ENCODE results near the gene GSTK1. TPM values are rescaled to one million over a fixed set of nuclear protein-coding genes. Genes with fewer than 3 reads are reported as not detected.

GSTK1 gene
- total and polyA plus RNA-seq, 2 of the 8 experiments (the other 6 are each of a cell fraction or from before 2014, with no cell fraction given) = 25.5 to 32.5 TPM

- TF ChIP-seq ATF3 (IDR thresholded peaks at IDR 0.05; ENCODE audit: insufficient read depth, low read depth, low read length) = no peak
- TF ChIP-seq TBP (IDR thresholded peaks at IDR 0.05; ENCODE audit: low read depth, low read length) = no peak
- TF ChIP-seq CHD2 (IDR thresholded peaks at IDR 0.05; ENCODE audit: low read length) = no peak
- no peak for TF ChIP-seq GTF2F1 (IDR thresholded peaks at IDR 0.05; ENCODE audit: borderline replicate concordance, low read depth, low read length)
- TF ChIP-seq CEBPB (IDR thresholded peaks at IDR 0.05; ENCODE audit: low read depth, low read length) = no peak
- TF ChIP-seq BACH1 (IDR thresholded peaks at IDR 0.05; ENCODE audit: low read length) = no peak
- TF ChIP-seq ASH2L (IDR thresholded peaks at IDR 0.05; ENCODE audit: low read length) = no peak
- no peak for TF ChIP-seq KDM1A (IDR thresholded peaks at IDR 0.05; ENCODE audit: borderline replicate concordance, low read length)
- TF ChIP-seq SP4 (IDR thresholded peaks at IDR 0.05; ENCODE audit: low read length) = no peak
Measured at GRCh38 chr7:143318661-143319060, 55.4 kb downstream of the GSTK1 start (continued).

Small RNA genes lying within 50 kb of the gene (small RNA-seq; reads per million reads assigned to genes)
- gene AC073342.3 (ENCODE audit: insufficient read depth) (not detected), gene RN7SL481P (ENCODE audit: insufficient read depth) (not detected), gene RN7SL535P (ENCODE audit: insufficient read depth) (not detected)

Other genes with a start within 250 kb of the GSTK1 start
- not detected in 2 replicates for gene OR9A2, start 236.3 kb upstream of the GSTK1 start, total RNA-seq (2021; fragmentation: NEBNext Ultra II Directional; extraction: Animal tissue kit (Norgen Biotek cat#: 25700))
- gene OR9A2, start 236.3 kb upstream of the GSTK1 start, polyA plus RNA-seq (2011; rRNA removed) = not detected in 2 replicates
- gene OR6V1, start 211.1 kb upstream of the GSTK1 start, total RNA-seq (2021; fragmentation: NEBNext Ultra II Directional; extraction: Animal tissue kit (Norgen Biotek cat#: 25700)) = not detected in 2 replicates
- not detected in 2 replicates for gene OR6V1, start 211.1 kb upstream of the GSTK1 start, polyA plus RNA-seq (2011; rRNA removed)
- not detected in 2 replicates for gene PIP, start 131.4 kb upstream of the GSTK1 start, total RNA-seq (2021; fragmentation: NEBNext Ultra II Directional; extraction: Animal tissue kit (Norgen Biotek cat#: 25700))
- gene PIP, start 131.4 kb upstream of the GSTK1 start, polyA plus RNA-seq (2011; rRNA removed) = not detected in 2 replicates
- gene TAS2R39, start 80.0 kb upstream of the GSTK1 start, total RNA-seq (2021; fragmentation: NEBNext Ultra II Directional; extraction: Animal tissue kit (Norgen Biotek cat#: 25700)) = not detected in 2 replicates
- not detected in 2 replicates for gene TAS2R39, start 80.0 kb upstream of the GSTK1 start, polyA plus RNA-seq (2011; rRNA removed)
- not detected in 2 replicates for gene TAS2R40, start 41.4 kb upstream of the GSTK1 start, total RNA-seq (2021; fragmentation: NEBNext Ultra II Directional; extraction: Animal tissue kit (Norgen Biotek cat#: 25700))
- gene TAS2R40, start 41.4 kb upstream of the GSTK1 start, polyA plus RNA-seq (2011; rRNA removed) = not detected in 2 replicates
- gene TMEM139, start 21.5 kb downstream of the GSTK1 start, total RNA-seq (2021; fragmentation: NEBNext Ultra II Directional; extraction: Animal tissue kit (Norgen Biotek cat#: 25700)) = 3.2 and 4.4 TPM in 2 replicates
- 6.7 and 7.6 TPM in 2 replicates for gene TMEM139, start 21.5 kb downstream of the GSTK1 start, polyA plus RNA-seq (2011; rRNA removed)
- 32.8 and 35.3 TPM in 2 replicates for gene CASP2, start 24.9 kb downstream of the GSTK1 start, total RNA-seq (2021; fragmentation: NEBNext Ultra II Directional; extraction: Animal tissue kit (Norgen Biotek cat#: 25700))
- gene CASP2, start 24.9 kb downstream of the GSTK1 start, polyA plus RNA-seq (2011; rRNA removed) = 18.3 and 23.7 TPM in 2 replicates
- gene CLCN1, start 52.7 kb downstream of the GSTK1 start, total RNA-seq (2021; fragmentation: NEBNext Ultra II Directional; extraction: Animal tissue kit (Norgen Biotek cat#: 25700)) = 0.33 and 0.41 TPM in 2 replicates
- gene CLCN1, start 52.7 kb downstream of the GSTK1 start, polyA plus RNA-seq (2011; rRNA removed) = 0.36 and 0.38 TPM in 2 replicates
- 35.5 and 38.2 TPM in 2 replicates for gene FAM131B, start 99.3 kb downstream of the GSTK1 start, total RNA-seq (2021; fragmentation: NEBNext Ultra II Directional; extraction: Animal tissue kit (Norgen Biotek cat#: 25700))
- 23.1 and 28.8 TPM in 2 replicates for gene FAM131B, start 99.3 kb downstream of the GSTK1 start, polyA plus RNA-seq (2011; rRNA removed)
- gene ZYX, start 117.9 kb downstream of the GSTK1 start, total RNA-seq (2021; fragmentation: NEBNext Ultra II Directional; extraction: Animal tissue kit (Norgen Biotek cat#: 25700)) = 159 and 174 TPM in 2 replicates
- 40.6 and 77.9 TPM in 2 replicates for gene ZYX, start 117.9 kb downstream of the GSTK1 start, polyA plus RNA-seq (2011; rRNA removed)
- gene EPHA1, start 145.4 kb downstream of the GSTK1 start, total RNA-seq (2021; fragmentation: NEBNext Ultra II Directional; extraction: Animal tissue kit (Norgen Biotek cat#: 25700)) = 133 and 139 TPM in 2 replicates
- gene EPHA1, start 145.4 kb downstream of the GSTK1 start, polyA plus RNA-seq (2011; rRNA removed) = 86.5 and 113 TPM in 2 replicates
- gene TAS2R60, start 180.0 kb downstream of the GSTK1 start, total RNA-seq (2021; fragmentation: NEBNext Ultra II Directional; extraction: Animal tissue kit (Norgen Biotek cat#: 25700)) = 0.32 and 0.46 TPM in 2 replicates
- 0.13 and 0.15 TPM in 2 replicates for gene TAS2R60, start 180.0 kb downstream of the GSTK1 start, polyA plus RNA-seq (2011; rRNA removed)
- not detected in 2 replicates for gene TAS2R41, start 214.4 kb downstream of the GSTK1 start, total RNA-seq (2021; fragmentation: NEBNext Ultra II Directional; extraction: Animal tissue kit (Norgen Biotek cat#: 25700))
- 0.12 TPM in 1 of 2 replicates, not detected in the other for gene TAS2R41, start 214.4 kb downstream of the GSTK1 start, polyA plus RNA-seq (2011; rRNA removed)